Mesothelial cell of epicardium (in vitro differentiated cells): ENCODE results near the gene UBQLN3. TPM values are rescaled to one million over a fixed set of nuclear protein-coding genes. Genes with fewer than 3 reads are reported as not detected.

Experiments
- DNase-seq, 2 experiments: peaks; one replicate each; pipeline ENCODE4 v3.0.0; 2021; ENCODE audit warnings: low spot score in 2 of 2; ENCODE audit not compliant: unreplicated experiment in 2 of 2
- H3K27ac Mint-ChIP-seq: 2 replicates; pipeline ENCODE4 v1.8.0; 2021; ENCODE audit warnings: mixed read lengths
- H3K27me3 Mint-ChIP-seq: 2 replicates; pipeline ENCODE4 v1.8.0; 2021; ENCODE audit warnings: low read depth, mixed read lengths
- H3K36me3 Mint-ChIP-seq: 2 replicates; pipeline ENCODE4 v1.8.0; 2021; ENCODE audit warnings: mixed read lengths
- H3K4me1 Mint-ChIP-seq: 2 replicates; pipeline ENCODE4 v1.8.0; 2021; ENCODE audit warnings: mixed read lengths
- H3K4me3 Mint-ChIP-seq: 2 replicates; pipeline ENCODE4 v1.8.0; 2021; ENCODE audit warnings: mild to moderate bottlenecking, moderate library complexity, mixed read lengths
- H3K9me3 Mint-ChIP-seq: 2 replicates; pipeline ENCODE4 v1.8.0; 2021; ENCODE audit warnings: mixed read lengths
- total RNA-seq: library from RNA; stranded (reverse); gene quantifications from 3 replicates; pipeline ENCODE4 v1.2.1, GENCODE V29; 2021
- TF ChIP-seq, protein P1 (sequence below): fragments of 200-600 bp; sonication (generic); IDR thresholded peaks from one replicate; pipeline ENCODE4 v1.5.0; 2021; ENCODE audit warnings: antibody characterized with exemption; ENCODE audit not compliant: unreplicated experiment

The UBQLN3 gene
- total RNA-seq, 1 donor from 2014 or later: 1.2 TPM

DNA sequence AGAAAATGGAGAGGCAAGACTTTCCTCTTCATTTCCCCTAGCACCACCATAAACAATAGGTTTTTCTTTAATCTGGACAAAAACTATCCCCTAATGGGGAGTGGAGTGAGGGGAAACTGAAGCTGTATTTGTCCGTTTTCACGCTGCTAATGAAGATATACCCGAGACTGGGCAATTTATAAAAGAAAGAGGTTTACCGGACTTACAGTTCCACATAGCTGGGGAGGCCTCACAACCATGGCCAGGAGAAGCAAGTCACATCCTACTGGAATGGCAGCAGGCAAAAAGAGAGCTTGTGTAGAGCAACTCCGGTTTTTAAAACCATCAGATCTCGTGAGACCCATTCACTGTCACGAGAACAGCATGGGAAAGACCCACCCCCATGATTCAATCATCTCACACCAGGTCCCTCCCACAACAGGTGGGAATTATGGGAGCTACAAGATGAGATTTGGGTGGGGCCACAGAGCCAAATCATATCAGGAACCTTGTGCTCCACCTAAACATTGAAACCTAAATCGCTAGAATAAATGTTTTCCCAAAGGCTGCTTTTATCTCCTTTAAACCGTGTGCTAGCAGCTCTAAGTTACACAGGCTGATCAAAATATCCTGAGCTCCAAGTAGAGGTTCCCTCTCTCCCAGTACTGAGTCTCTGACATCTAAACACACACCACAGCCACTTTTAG lies 4.3 kb downstream of the UBQLN3 start:
- no peak overlapping the region for H3K4me3 Mint-ChIP-seq
- H3K4me1 Mint-ChIP-seq: no peaks in the 10 kb centered on the region
- no peaks in the 10 kb centered on the region for H3K36me3 Mint-ChIP-seq
- H3K9me3 Mint-ChIP-seq: no peaks in the 10 kb centered on the region
- H3K27ac Mint-ChIP-seq: no peak overlapping the region
- TF ChIP-seq, protein P1, sequence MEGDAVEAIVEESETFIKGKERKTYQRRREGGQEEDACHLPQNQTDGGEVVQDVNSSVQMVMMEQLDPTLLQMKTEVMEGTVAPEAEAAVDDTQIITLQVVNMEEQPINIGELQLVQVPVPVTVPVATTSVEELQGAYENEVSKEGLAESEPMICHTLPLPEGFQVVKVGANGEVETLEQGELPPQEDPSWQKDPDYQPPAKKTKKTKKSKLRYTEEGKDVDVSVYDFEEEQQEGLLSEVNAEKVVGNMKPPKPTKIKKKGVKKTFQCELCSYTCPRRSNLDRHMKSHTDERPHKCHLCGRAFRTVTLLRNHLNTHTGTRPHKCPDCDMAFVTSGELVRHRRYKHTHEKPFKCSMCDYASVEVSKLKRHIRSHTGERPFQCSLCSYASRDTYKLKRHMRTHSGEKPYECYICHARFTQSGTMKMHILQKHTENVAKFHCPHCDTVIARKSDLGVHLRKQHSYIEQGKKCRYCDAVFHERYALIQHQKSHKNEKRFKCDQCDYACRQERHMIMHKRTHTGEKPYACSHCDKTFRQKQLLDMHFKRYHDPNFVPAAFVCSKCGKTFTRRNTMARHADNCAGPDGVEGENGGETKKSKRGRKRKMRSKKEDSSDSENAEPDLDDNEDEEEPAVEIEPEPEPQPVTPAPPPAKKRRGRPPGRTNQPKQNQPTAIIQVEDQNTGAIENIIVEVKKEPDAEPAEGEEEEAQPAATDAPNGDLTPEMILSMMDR: no peak
- DNase-seq: no peak
- peaks cover 9% of the 10 kb centered on the region for H3K27me3 Mint-ChIP-seq

GRCh38 chr11:5504403-5504921 lies 5.3 kb downstream of the UBQLN3 start:
- Mint-ChIP-seq H3K36me3 (no peaks in the 10 kb centered on the region), H3K9me3 (no peaks in the 10 kb centered on the region), H3K4me3 (no peak overlapping the region), H3K27ac (no peak overlapping the region), H3K27me3 (peaks cover 7% of the 10 kb centered on the region), H3K4me1 (no peaks in the 10 kb centered on the region)
- TF ChIP-seq, protein P1: no peak
- DNase-seq: no peak

DNA sequence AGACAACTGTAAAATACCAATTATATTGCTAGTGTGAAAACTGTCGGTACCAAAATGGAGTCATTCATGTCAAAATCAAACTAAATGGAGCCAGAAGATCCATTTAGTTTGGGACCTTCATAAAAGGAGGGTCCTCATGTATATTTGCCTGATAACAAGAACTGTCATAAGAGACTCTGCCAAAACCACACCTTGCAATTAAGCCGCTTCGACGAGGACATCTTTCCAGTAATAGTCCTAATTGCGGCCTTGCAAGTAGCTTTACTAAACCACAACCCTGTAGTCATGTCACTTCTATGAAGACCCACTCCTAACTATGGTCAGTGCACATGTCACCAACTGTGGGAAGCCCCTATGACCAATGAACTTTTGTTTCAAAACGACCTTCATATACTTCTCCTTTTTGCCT lies 9.4 kb downstream of the UBQLN3 start:
- no peaks in the 10 kb centered on the region for H3K36me3 Mint-ChIP-seq
- DNase-seq: no peak
- TF ChIP-seq, protein P1: no peak
- peaks cover 10% of the 10 kb centered on the region for H3K27me3 Mint-ChIP-seq
- no peak overlapping the region for H3K4me3 Mint-ChIP-seq
- H3K27ac Mint-ChIP-seq: no peak overlapping the region
- no peaks in the 10 kb centered on the region for H3K9me3 Mint-ChIP-seq
- H3K4me1 Mint-ChIP-seq: no peaks in the 10 kb centered on the region

DNA sequence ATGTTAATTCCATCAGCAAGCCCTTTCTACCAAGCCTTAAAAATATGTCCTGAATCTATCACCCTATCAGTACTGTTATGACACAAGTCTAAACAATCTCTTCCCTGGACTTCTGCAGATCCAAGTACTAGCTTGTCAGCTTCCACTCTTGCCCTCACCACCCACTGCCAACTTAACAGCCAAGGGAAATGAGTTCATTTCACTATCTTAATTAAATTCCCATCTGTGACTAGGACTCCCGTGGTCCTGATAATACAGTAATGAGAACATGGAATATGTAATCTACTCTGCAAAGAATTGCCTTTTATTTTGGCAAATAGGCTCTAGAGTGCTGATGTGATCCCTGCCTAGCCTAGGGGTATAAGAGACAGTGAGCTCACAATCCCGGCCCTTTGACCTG lies 10.1 kb downstream of the UBQLN3 start:
- Mint-ChIP-seq H3K9me3 (no peaks in the 10 kb centered on the region), H3K27me3 (peaks cover 10% of the 10 kb centered on the region), H3K4me3 (no peak overlapping the region), H3K36me3 (no peaks in the 10 kb centered on the region), H3K27ac (no peak overlapping the region), H3K4me1 (no peaks in the 10 kb centered on the region)
- TF ChIP-seq, protein P1: no peak
- DNase-seq: no peak

DNA sequence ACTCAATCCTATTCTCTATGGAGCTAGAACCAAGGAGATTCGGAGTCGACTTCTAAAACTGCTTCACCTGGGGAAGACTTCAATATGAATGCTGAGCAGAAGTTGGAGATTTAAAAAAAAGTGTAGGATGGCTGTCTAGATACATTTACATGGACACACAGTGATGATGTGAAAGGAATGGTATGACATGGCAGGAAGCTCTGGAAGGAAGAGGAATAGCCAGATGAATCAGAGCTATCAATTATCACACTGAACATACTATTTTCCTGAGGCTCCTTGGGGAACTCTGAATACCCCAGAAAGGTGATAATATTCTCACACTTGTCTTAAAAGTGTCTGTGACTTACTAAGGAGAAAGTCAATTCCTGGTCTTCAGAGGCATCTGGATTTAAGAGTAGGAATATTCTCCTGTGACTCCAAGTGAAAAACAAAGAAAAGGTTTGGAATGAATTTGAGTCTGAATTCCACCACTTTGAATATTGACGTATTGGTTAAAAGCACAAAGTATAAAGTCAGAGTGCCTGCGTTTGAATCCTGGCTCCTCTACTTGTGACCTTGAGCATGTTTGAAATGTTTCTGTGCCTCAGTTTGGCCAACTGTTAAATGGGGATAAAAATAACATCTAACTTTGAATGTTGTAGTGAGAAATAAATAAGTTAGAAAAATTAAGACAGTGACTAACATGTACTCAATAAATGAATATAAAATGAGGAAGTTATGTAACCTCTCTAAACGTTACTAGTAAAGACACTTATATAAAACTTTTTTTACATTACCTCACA lies 20.0 kb downstream of the UBQLN3 start:
- no peak for DNase-seq
- Mint-ChIP-seq H3K36me3 (no peaks in the 10 kb centered on the region), H3K4me1 (no peaks in the 10 kb centered on the region), H3K27me3 (peaks cover 11% of the 10 kb centered on the region), H3K9me3 (no peaks in the 10 kb centered on the region), H3K4me3 (no peak overlapping the region), H3K27ac (no peak overlapping the region)
- TF ChIP-seq, protein P1: no peak
